ENCODE data around the gene LMNA.
"Not testable (repeated sequence)": the region's sequence is repeated elsewhere in the genome, so short reads cannot be mapped to it uniquely, and the experiment has no call there.

Gene LMNA

GRCh38 chr1:156104861-156105832 is 9.4 kb upstream of the LMNA start:
- no peak for DNase-seq (ENCODE audit: low read depth, low spot score)

GRCh38 chr1:156106624-156107488 is 7.7 kb upstream of the LMNA start:
- no peak for DNase-seq (ENCODE audit: low read depth, low spot score)

- DNase-seq (ENCODE audit: low read depth, low spot score), result no peak
These were observed 6.5 kb upstream of the LMNA start for GRCh38 chr1:156108057-156108456.

GRCh38 chr1:156108664-156109241 is 5.8 kb upstream of the LMNA start:
- no peak for DNase-seq (ENCODE audit: low read depth, low spot score)

GRCh38 chr1:156110252-156110651 is 4.3 kb upstream of the LMNA start:
- no peak for DNase-seq (ENCODE audit: low read depth, low spot score)

- no peak for DNase-seq (ENCODE audit: low read depth, low spot score)
These were observed 3.1 kb upstream of the LMNA start for GRCh38 chr1:156111355-156111962.

GRCh38 chr1:156112276-156113137 is 2.0 kb upstream of the LMNA start:
- DNase-seq (ENCODE audit: low read depth, low spot score), result no peak

- DNase-seq (ENCODE audit: low read depth, low spot score), result no peak
These were observed 1.1 kb upstream of the LMNA start for GRCh38 chr1:156113282-156113950.

- DNase-seq (ENCODE audit: low read depth, low spot score), result no peak
These were observed 505 bp downstream of the LMNA start for GRCh38 chr1:156114919-156115513.

GRCh38 chr1:156115514-156116374 is 1.2 kb downstream of the LMNA start:
- no peak for DNase-seq (ENCODE audit: low read depth, low spot score)

- not testable (repeated sequence) for DNase-seq (ENCODE audit: low read depth, low spot score)
These were observed 2.2 kb downstream of the LMNA start for GRCh38 chr1:156116731-156117130.

GRCh38 chr1:156117414-156118176 is 3.1 kb downstream of the LMNA start:
- no peak for DNase-seq (ENCODE audit: low read depth, low spot score)

- no peak for DNase-seq (ENCODE audit: low read depth, low spot score)
These were observed 3.8 kb downstream of the LMNA start for GRCh38 chr1:156118177-156118868.

GRCh38 chr1:156119503-156120209 is 5.1 kb downstream of the LMNA start:
- no peak for DNase-seq (ENCODE audit: low read depth, low spot score)

GRCh38 chr1:156120318-156120717 is 5.8 kb downstream of the LMNA start:
- no peak for DNase-seq (ENCODE audit: low read depth, low spot score)

- not testable (repeated sequence) for DNase-seq (ENCODE audit: low read depth, low spot score)
These were observed 6.5 kb downstream of the LMNA start for GRCh38 chr1:156121005-156121404.

GRCh38 chr1:156121457-156121856 is 6.9 kb downstream of the LMNA start:
- no peak for DNase-seq (ENCODE audit: low read depth, low spot score)
